DOHH2 (cell line): ENCODE measurements around the gene CRACR2A.

ENCODE experiments used
- EZH2phosphoT487 ChIP-seq: fragments of 200-600 bp; sonication (generic); IDR thresholded peaks from 2 replicates; pipeline ENCODE4 v1.6.1; 2017; ENCODE audit warnings: borderline replicate concordance, mild to moderate bottlenecking, antibody characterized with exemption, low read length, moderate library complexity, mixed read lengths
- TF ChIP-seq, protein P1 (sequence below): fragments of 200-600 bp; sonication (generic); IDR thresholded peaks from one replicate; pipeline ENCODE4 v1.5.1; 2014; ENCODE audit warnings: antibody characterized with exemption, mild to moderate bottlenecking, low read depth, low read length; ENCODE audit not compliant: poor library complexity, severe bottlenecking

DNA sequence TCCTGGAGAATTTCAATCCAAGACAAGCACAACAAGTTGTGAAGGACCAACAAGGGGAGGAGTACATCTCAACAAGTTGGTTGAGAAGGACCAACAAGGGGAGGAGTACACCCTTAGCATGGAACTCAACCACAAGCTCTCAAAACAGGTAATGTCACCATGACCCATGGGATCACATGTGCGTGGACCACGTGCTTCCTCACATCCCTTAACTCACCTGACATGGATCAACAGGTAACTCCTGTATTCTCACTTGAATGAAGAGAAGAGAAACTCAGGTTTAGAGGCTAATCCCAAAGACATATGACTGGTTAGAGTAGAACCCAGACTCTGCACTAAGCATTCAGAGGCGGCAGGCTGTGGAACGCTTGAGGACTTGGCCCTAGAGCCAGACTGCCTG is 6.2 kb downstream of the CRACR2A start:
- TF ChIP-seq, protein P1, sequence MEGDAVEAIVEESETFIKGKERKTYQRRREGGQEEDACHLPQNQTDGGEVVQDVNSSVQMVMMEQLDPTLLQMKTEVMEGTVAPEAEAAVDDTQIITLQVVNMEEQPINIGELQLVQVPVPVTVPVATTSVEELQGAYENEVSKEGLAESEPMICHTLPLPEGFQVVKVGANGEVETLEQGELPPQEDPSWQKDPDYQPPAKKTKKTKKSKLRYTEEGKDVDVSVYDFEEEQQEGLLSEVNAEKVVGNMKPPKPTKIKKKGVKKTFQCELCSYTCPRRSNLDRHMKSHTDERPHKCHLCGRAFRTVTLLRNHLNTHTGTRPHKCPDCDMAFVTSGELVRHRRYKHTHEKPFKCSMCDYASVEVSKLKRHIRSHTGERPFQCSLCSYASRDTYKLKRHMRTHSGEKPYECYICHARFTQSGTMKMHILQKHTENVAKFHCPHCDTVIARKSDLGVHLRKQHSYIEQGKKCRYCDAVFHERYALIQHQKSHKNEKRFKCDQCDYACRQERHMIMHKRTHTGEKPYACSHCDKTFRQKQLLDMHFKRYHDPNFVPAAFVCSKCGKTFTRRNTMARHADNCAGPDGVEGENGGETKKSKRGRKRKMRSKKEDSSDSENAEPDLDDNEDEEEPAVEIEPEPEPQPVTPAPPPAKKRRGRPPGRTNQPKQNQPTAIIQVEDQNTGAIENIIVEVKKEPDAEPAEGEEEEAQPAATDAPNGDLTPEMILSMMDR = no peak
- TF ChIP-seq EZH2phosphoT487 = no peak
